DND-41 (cell line): ENCODE data around the gene TSPAN10.
A peak's percentile ranks its signal among the peaks of the same experiment; 100 is the strongest.

ENCODE experiments used
- ATAC-seq: fragments of 200-7000 bp; cut with Tn5 transposase; 3 replicates; pipeline ENCODE4 v1.9.1; 2021; ENCODE audit warnings: low read depth; ENCODE audit not compliant: insufficient read depth
- DNase-seq: peaks from one replicate; pipeline ENCODE4 v3.0.0-alpha.2; 2020
- H2AFZ ChIP-seq: 2 replicates; pipeline ENCODE4 v1.6.0; 2012; ENCODE audit warnings: low read depth, low read length
- H3K27ac ChIP-seq: 2 replicates; pipeline ENCODE4 v1.5.1; 2012; ENCODE audit warnings: low read length, inconsistent platforms
- H3K27me3 ChIP-seq: fragments of 200-600 bp; sonication (generic); 2 replicates; pipeline ENCODE4 v1.6.0; 2012; ENCODE audit warnings: low read length, mild to moderate bottlenecking, inconsistent platforms; ENCODE audit not compliant: insufficient read depth, poor library complexity
- H3K36me3 ChIP-seq: 2 replicates; pipeline ENCODE4 v1.5.1; 2012; ENCODE audit warnings: low read length, inconsistent platforms; ENCODE audit not compliant: insufficient read depth
- H3K4me1 ChIP-seq: 2 replicates; pipeline ENCODE4 v1.5.1; 2012; ENCODE audit warnings: mild to moderate bottlenecking, low read length; ENCODE audit not compliant: insufficient read depth
- H3K4me2 ChIP-seq: 2 replicates; pipeline ENCODE4 v1.6.0; 2012; ENCODE audit warnings: mild to moderate bottlenecking, moderate library complexity, low read length, inconsistent platforms; ENCODE audit not compliant: insufficient read depth
- H3K4me3 ChIP-seq, 2 experiments: fragments of 200-600 bp in 1 of 2; shearing (Covaris generic) in 1 of 2; 2 replicates each; pipeline ENCODE4 v1.5.1; 2012 to 2016; ENCODE audit warnings: inconsistent platforms in 2 of 2, low read length in 2 of 2, mild to moderate bottlenecking in 2 of 2, low read depth in 1 of 2, moderate library complexity in 1 of 2
- H3K79me2 ChIP-seq: 2 replicates; pipeline ENCODE4 v1.6.0; 2012; ENCODE audit warnings: low read length, inconsistent platforms; ENCODE audit not compliant: insufficient read depth
- H3K9ac ChIP-seq: 2 replicates; pipeline ENCODE4 v1.6.0; 2012; ENCODE audit warnings: low read depth, mild to moderate bottlenecking, inconsistent platforms, low read length, moderate library complexity
- H3K9me3 ChIP-seq: 2 replicates; pipeline ENCODE4 v1.5.1; 2012; ENCODE audit warnings: low read length, moderate library complexity, mild to moderate bottlenecking, inconsistent platforms; ENCODE audit not compliant: insufficient read depth, severe bottlenecking
- H4K20me1 ChIP-seq: 2 replicates; pipeline ENCODE4 v1.6.0; 2012; ENCODE audit warnings: low read length; ENCODE audit not compliant: insufficient read depth
- CTCF ChIP-seq: IDR thresholded peaks from 2 replicates; pipeline ENCODE4 v1.5.1; 2012; ENCODE audit warnings: borderline replicate concordance, low read length, moderate library complexity, mild to moderate bottlenecking; ENCODE audit not compliant: poor library complexity, severe bottlenecking; ENCODE audit errors: extremely low read depth
- EZH2 ChIP-seq: IDR thresholded peaks from 3 replicates; pipeline ENCODE4 v1.6.1; 2012; ENCODE audit warnings: borderline replicate concordance, low read depth, mild to moderate bottlenecking, moderate library complexity, low read length, inconsistent platforms; ENCODE audit not compliant: severe bottlenecking

Gene TSPAN10

GRCh38 chr17:81666342-81667191, 29.6 kb downstream of the TSPAN10 start, which contains the start of the genes CCDC137 and OXLD1:
Gene CCDC137 (plus strand): TSS chr17:81666737. CDS start chr17:81666767, 30 bp downstream.
Gene OXLD1 (minus strand): TSS chr17:81666605. CDS start chr17:81666577, 28 bp downstream.
- peaks cover 4% of the 10 kb centered on the region for H4K20me1 ChIP-seq
- no peaks in the 10 kb centered on the region for H3K9me3 ChIP-seq
- peak within 1 kb of the TSS; percentile 92 to 99 for H3K4me3 ChIP-seq
- peak within 1 kb of the TSS; percentile 99 for H3K9ac ChIP-seq
- peak within 1 kb of the TSS; percentile 94 for H3K27ac ChIP-seq
- no peak for TF ChIP-seq EZH2
- TF ChIP-seq CTCF: no peak
- peaks cover 53% of the 10 kb centered on the region for H3K79me2 ChIP-seq
- H3K27me3 ChIP-seq: no peaks in the 10 kb centered on the region
- DNase-seq (peak; percentile 96), ATAC-seq (peak; percentile 96)
- H3K4me2 ChIP-seq: peak within 1 kb of the TSS; percentile 98
- peak within 1 kb of the TSS; percentile 94 for H2AFZ ChIP-seq
- peaks cover 60% of the 10 kb centered on the region for H3K36me3 ChIP-seq
- H3K4me1 ChIP-seq: peaks cover 31% of the 10 kb centered on the region

GRCh38 chr17:81667754-81668153, 30.8 kb downstream of the TSPAN10 start:
- H3K9ac ChIP-seq: peak overlapping the region; percentile 99
- H3K9me3 ChIP-seq: no peaks in the 10 kb centered on the region
- H3K4me3 ChIP-seq: peak overlapping the region in 1 of 2 experiments; percentile 52; a peak in 3 of 4 replicates
- H3K79me2 ChIP-seq: peaks cover 53% of the 10 kb centered on the region
- no peak overlapping the region for H2AFZ ChIP-seq
- peaks cover 6% of the 10 kb centered on the region for H4K20me1 ChIP-seq
- TF ChIP-seq CTCF (peak; percentile 52), EZH2 (no peak)
- peaks cover 72% of the 10 kb centered on the region for H3K36me3 ChIP-seq
- H3K27ac ChIP-seq: 0 out of 2 replicates have a peak overlapping the region, but pooled peaks have one; percentile 2
- peaks cover 31% of the 10 kb centered on the region for H3K4me1 ChIP-seq
- ATAC-seq (no peak), DNase-seq (peak; percentile 40)
- H3K27me3 ChIP-seq: no peaks in the 10 kb centered on the region
- H3K4me2 ChIP-seq: peak overlapping the region; percentile 98

- no peak overlapping the region for H3K27ac ChIP-seq
- ATAC-seq: no peak
- no peak overlapping the region for H3K4me2 ChIP-seq
- H3K36me3 ChIP-seq: peaks cover 74% of the 10 kb centered on the region
- no peaks in the 10 kb centered on the region for H3K9me3 ChIP-seq
- H3K4me1 ChIP-seq: peaks cover 12% of the 10 kb centered on the region
- no peak overlapping the region for H3K4me3 ChIP-seq
- no peaks in the 10 kb centered on the region for H3K27me3 ChIP-seq
- H4K20me1 ChIP-seq: peaks cover 13% of the 10 kb centered on the region
- no peak for DNase-seq
- no peak overlapping the region for H3K9ac ChIP-seq
- H3K79me2 ChIP-seq: peaks cover 29% of the 10 kb centered on the region
- TF ChIP-seq EZH2: no peak
- TF ChIP-seq CTCF: no peak
- no peak overlapping the region for H2AFZ ChIP-seq
Measured at GRCh38 chr17:81672504-81672903, 35.5 kb downstream of the TSPAN10 start.
